Upper lobe of left lung (tissue), 6 donors: ENCODE data around the gene METAP2. TPM values are rescaled to one million over a fixed set of nuclear protein-coding genes. Genes with fewer than 3 reads are reported as not detected.

Experiments used
- ATAC-seq, 2 donors: fragments of 200-7000 bp; cut with Tn5 transposase; one replicate each; pipeline ENCODE4 v1.9.1; 2022; ENCODE audit warnings: mild to moderate bottlenecking in 2 of 2, moderate library complexity in 2 of 2; ENCODE audit not compliant: low FRiP score in 2 of 2
- DNase-seq, 2 donors: peaks; one replicate each; pipeline ENCODE4 v3.0.0-alpha.2; 2019 to 2020
- H3K27ac ChIP-seq, 4 donors: fragments of 200-600 bp; sonication (generic); one replicate each; pipeline ENCODE4 v1.5.1; 2016 to 2019
- H3K27me3 ChIP-seq, 4 donors: fragments of 200-600 bp; sonication (generic); one replicate each; pipeline ENCODE4 v1.5.1; 2017 to 2019
- H3K36me3 ChIP-seq, 4 donors: fragments of 200-600 bp; sonication (generic); one replicate each; pipeline ENCODE4 v1.5.1; 2016 to 2019
- H3K4me1 ChIP-seq, 4 donors: fragments of 200-600 bp; sonication (generic); one replicate each; pipeline ENCODE4 v1.5.1; 2018 to 2019
- H3K4me3 ChIP-seq, 4 donors: fragments of 200-600 bp; sonication (generic); one replicate each; pipeline ENCODE4 v1.5.1; 2017 to 2019; ENCODE audit warnings: mild to moderate bottlenecking in 2 of 4, moderate library complexity in 1 of 4
- H3K9me3 ChIP-seq, 4 donors: fragments of 200-600 bp; sonication (generic); one replicate each; pipeline ENCODE4 v1.5.1; 2018 to 2019
- EP300 ChIP-seq, 4 donors: sonication (generic); formaldehyde crosslinking; IDR thresholded peaks; one replicate each; pipeline ENCODE4 v1.5.1; 2017; ENCODE audit warnings: antibody characterized with exemption in 4 of 4, control low read depth in 2 of 4
- POLR2A ChIP-seq, 4 donors: fragments of 450-650 bp; IDR thresholded peaks; one replicate each; pipeline ENCODE4 v1.5.1; 2016 to 2017; ENCODE audit warnings: antibody characterized with exemption in 4 of 4, mild to moderate bottlenecking in 2 of 4
- POLR2AphosphoS5 ChIP-seq, 2 donors: sonication (generic); formaldehyde crosslinking; IDR thresholded peaks; one replicate each; pipeline ENCODE4 v1.5.1; 2017; ENCODE audit warnings: antibody characterized with exemption in 2 of 2
- WGBS, 2 donors: methylation state at CpG; one replicate each; pipeline ENCODE4 v1.1.5; 2017 to 2018; 5-methylcytosine and 5-hydroxymethylcytosine counted together
- total RNA-seq, 6 donors: library from RNA; depleted of rRNA in 4 of 6; stranded (reverse); fragments of >200 nt in 4 of 6; gene quantifications; one replicate each; pipeline versions ENCODE4 v1.1.0 to v1.2.1, GENCODE V29; 2016 to 2021
- TF ChIP-seq, protein P1 (sequence below), 6 experiments: fragments of 450-650 bp in 4 of 6; fragments of 200-600 bp in 2 of 6; sonication (generic) in 2 of 6; IDR thresholded peaks; one replicate each; pipeline ENCODE4 v1.5.1; 2016 to 2019; ENCODE audit warnings: antibody characterized with exemption in 6 of 6
- donor health status: DM: no; HTN: no; CAD: no; lungs with moderate emphysema.
- donor health status: DM: no; HTN: yes; CAD: no; lungs with severe emphysema.

METAP2 gene
- total RNA-seq, 6 donors from 2014 or later, result 44.0 to 75.0 (median 50.3) TPM

DNA sequence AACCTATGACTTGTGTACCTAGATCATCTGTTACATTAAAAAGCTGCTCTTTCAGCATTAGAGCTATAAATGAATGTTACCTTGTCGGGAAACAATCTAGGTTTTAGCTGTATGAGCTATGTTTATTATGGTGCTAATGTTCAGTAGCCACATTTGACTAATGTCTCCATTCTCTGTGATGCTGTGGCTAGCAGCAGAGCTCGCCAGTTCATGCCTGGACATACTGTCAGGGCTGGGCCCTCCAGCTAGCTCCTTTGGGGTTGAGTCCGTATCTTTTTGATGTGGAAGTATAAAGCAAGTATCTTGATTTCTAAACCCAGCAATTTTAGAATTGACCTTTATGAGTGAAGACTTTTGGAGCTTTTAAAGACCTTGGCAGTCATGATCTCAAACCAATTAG lies 41.2 kb downstream of the METAP2 start:
- TF ChIP-seq EP300 (IDR thresholded peaks at IDR 0.05), result no peak
- TF ChIP-seq, protein P1, sequence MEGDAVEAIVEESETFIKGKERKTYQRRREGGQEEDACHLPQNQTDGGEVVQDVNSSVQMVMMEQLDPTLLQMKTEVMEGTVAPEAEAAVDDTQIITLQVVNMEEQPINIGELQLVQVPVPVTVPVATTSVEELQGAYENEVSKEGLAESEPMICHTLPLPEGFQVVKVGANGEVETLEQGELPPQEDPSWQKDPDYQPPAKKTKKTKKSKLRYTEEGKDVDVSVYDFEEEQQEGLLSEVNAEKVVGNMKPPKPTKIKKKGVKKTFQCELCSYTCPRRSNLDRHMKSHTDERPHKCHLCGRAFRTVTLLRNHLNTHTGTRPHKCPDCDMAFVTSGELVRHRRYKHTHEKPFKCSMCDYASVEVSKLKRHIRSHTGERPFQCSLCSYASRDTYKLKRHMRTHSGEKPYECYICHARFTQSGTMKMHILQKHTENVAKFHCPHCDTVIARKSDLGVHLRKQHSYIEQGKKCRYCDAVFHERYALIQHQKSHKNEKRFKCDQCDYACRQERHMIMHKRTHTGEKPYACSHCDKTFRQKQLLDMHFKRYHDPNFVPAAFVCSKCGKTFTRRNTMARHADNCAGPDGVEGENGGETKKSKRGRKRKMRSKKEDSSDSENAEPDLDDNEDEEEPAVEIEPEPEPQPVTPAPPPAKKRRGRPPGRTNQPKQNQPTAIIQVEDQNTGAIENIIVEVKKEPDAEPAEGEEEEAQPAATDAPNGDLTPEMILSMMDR (IDR thresholded peaks at IDR 0.05), result no peak
- no peak overlapping the region for H3K4me3 ChIP-seq
- DNase-seq, result no peak
- H3K9me3 ChIP-seq, result no peaks in the 10 kb centered on the region
- WGBS, 2 donors, result 100% methylated on average over 3 of the region's 3 CpGs
- H3K27ac ChIP-seq, result no peak overlapping the region
- no peaks in the 10 kb centered on the region for H3K4me1 ChIP-seq
- H3K27me3 ChIP-seq, result no peaks in the 10 kb centered on the region
- ATAC-seq, result no peak
- peaks cover 18 to 61% (median 34%) of the 10 kb centered on the region in 4 donors for H3K36me3 ChIP-seq

DNA sequence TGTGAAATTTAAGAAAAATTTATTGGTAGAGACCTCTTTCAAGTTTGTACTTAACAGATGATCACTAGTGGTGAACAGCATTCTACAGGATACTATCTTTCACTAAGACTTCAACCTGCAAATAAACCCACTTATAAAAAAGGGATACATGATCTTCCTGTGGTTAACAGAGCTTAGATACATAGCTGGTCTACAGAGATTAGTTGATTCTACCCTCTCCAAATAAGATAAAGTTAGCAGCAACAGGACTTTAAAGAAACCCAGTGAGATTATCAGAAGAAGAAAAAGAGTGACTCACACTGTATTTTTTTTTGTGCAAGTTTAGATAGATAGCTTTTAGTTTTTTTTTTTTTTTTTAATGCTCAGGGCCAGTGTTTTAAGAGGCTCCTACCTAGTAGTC lies 42.8 kb downstream of the METAP2 start:
- DNase-seq (no peak), ATAC-seq (no peak)
- H3K27me3 ChIP-seq, result no peaks in the 10 kb centered on the region
- H3K36me3 ChIP-seq, result peaks cover 18 to 55% (median 30%) of the 10 kb centered on the region in 4 donors
- H3K27ac ChIP-seq, result no peak overlapping the region
- no peak overlapping the region for H3K4me3 ChIP-seq
- H3K4me1 ChIP-seq, result no peaks in the 10 kb centered on the region
- TF ChIP-seq EP300 (IDR thresholded peaks at IDR 0.05) (no peak), POLR2AphosphoS5 (IDR thresholded peaks at IDR 0.05) (no peak), POLR2A (IDR thresholded peaks at IDR 0.05) (no peak)
- TF ChIP-seq, protein P1 (IDR thresholded peaks at IDR 0.05), result no peak
- no peaks in the 10 kb centered on the region for H3K9me3 ChIP-seq

DNA sequence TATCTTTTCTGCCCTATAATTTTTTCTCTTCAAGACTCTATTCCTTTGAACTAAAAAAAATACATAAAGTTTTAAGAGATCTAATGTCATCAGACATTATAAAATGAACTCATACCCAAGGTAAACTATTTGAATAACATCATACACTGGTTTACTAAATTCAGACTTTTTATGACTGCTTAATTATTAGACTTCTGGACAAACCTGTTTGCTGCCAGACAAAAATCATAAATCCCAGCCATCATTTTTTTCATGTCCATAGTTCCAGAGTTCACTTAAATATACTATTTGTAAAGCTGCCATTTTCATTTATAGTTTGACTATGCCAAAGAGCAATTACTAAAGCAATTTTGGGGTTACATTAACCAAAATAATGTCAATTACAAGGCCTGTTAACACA lies 43.3 kb downstream of the METAP2 start:
- Histone ChIP-seq H3K4me3 (no peak overlapping the region), H3K4me1 (no peaks in the 10 kb centered on the region), H3K36me3 (peaks cover 13 to 50% (median 26%) of the 10 kb centered on the region in 4 donors), H3K9me3 (no peaks in the 10 kb centered on the region), H3K27me3 (no peaks in the 10 kb centered on the region), H3K27ac (no peak overlapping the region)
- no peak for DNase-seq
- no peak for ATAC-seq
- TF ChIP-seq POLR2AphosphoS5 (IDR thresholded peaks at IDR 0.05) (no peak), POLR2A (IDR thresholded peaks at IDR 0.05) (no peak), EP300 (IDR thresholded peaks at IDR 0.05) (no peak)
- TF ChIP-seq, protein P1 (IDR thresholded peaks at IDR 0.05), result no peak

DNA sequence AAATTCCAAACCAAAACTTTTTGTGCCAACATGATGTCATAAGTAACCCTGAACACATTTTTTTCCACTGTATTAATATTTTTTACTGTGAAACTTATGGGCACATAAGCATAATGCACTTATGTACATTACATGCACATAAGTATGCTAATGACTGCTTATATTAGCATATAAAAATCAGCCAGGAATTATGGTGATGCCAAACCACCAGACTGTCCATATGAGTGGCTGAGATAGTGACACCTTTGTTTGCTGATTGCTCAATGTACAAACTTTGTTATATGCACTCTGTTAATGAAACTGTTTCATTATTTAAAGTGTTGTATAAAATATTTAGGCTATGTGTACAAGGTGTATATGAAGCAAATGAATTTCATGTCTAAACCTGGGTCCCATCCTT lies 45.0 kb downstream of the METAP2 start:
- H3K4me3 ChIP-seq, result no peak overlapping the region
- no peaks in the 10 kb centered on the region for H3K4me1 ChIP-seq
- H3K27me3 ChIP-seq, result no peaks in the 10 kb centered on the region
- H3K27ac ChIP-seq, result no peak overlapping the region
- ATAC-seq (no peak), DNase-seq (no peak)
- no peaks in the 10 kb centered on the region for H3K9me3 ChIP-seq
- TF ChIP-seq POLR2AphosphoS5 (IDR thresholded peaks at IDR 0.05) (no peak), EP300 (IDR thresholded peaks at IDR 0.05) (no peak), POLR2A (IDR thresholded peaks at IDR 0.05) (no peak)
- TF ChIP-seq, protein P1 (IDR thresholded peaks at IDR 0.05), result no peak
- peaks cover under 1 to 33% (median 11%) of the 10 kb centered on the region in 4 donors for H3K36me3 ChIP-seq

DNA sequence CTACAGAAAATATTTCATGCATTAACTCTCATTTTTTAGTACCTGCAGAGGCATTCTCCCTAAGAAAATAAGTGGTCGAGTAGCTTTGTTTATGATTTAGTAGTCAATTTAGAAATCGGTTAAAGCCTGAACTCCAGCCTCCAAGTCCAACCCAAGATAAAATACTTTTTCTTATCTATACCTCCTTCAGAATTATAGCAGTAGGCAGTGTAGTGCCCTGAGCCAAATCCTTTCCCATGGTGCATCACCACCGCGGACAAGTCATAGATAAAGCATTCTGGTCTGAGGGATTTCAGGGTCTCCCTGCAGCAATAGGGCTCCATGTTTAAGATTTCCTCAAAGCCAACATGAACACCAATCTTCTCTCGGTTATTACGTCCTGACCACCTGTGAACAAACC lies 46.9 kb downstream of the METAP2 start:
- WGBS, 2 donors, result 91 to 94% methylated on average over 6 of the region's 6 CpGs

More for the DNA sequence above, 46.9 kb downstream of the METAP2 start:
- no peaks in the 10 kb centered on the region for H3K27me3 ChIP-seq
- DNase-seq (no peak), ATAC-seq (no peak)
- TF ChIP-seq POLR2AphosphoS5 (IDR thresholded peaks at IDR 0.05) (no peak), EP300 (IDR thresholded peaks at IDR 0.05) (no peak), POLR2A (IDR thresholded peaks at IDR 0.05) (no peak)
- TF ChIP-seq, protein P1 (IDR thresholded peaks at IDR 0.05), result no peak
- no peaks in the 10 kb centered on the region for H3K4me1 ChIP-seq
- no peak overlapping the region for H3K4me3 ChIP-seq
- no peaks in the 10 kb centered on the region for H3K9me3 ChIP-seq
- no peak overlapping the region for H3K27ac ChIP-seq
- peaks cover 0 to 17% (median 4%) of the 10 kb centered on the region in 4 donors for H3K36me3 ChIP-seq
